UCSD-AML1 (cell line): Measurements from ENCODE around the gene DPF1.

Experiments used
- DNase-seq: peaks from one replicate; lab custom pipeline; 2025; ENCODE audit not compliant: unreplicated experiment; lab: John Stamatoyannopoulos, UW

DPF1 gene

DNA sequence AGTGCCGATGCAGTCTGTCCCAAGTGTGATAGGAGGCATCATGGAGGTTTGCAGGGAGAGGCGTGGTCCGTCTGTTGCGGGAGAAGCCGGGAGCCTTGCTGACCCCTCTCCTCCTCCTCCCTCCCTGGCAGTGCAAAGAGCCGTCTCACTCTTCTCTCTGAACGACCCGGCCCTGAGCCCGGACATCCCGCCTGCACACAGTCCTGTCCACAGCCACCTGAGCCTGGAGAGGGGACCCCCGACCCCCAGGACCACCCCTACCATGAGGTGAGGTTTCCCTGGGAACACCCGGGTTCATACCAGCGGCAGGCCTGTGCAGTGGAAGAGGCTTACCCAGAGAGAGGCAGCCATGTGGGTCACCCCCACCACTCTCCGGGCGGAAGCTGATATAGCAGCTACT, 22.3 kb downstream of the DPF1 start:
- no peak for DNase-seq

DNA sequence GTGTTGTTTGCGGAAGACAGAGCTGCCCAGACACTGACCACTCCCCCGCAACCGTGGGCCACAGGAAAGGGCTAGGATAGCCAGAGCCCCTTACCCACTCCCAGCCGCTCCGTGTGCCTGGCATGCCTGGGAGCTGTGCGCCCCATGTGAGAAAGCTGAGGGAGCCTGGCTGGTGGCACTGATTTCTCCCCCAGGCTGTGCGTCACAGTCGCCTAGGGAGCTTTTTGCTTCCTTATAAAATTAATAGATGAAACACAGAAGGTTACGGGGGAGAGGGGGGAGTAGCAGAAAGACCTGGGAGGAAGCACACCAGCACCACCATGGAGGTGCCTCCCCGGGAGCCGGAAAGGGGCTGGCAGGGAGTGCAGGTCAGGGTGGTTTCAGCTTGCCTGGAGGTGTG, 24.7 kb downstream of the DPF1 start:
- no peak for DNase-seq

DNA sequence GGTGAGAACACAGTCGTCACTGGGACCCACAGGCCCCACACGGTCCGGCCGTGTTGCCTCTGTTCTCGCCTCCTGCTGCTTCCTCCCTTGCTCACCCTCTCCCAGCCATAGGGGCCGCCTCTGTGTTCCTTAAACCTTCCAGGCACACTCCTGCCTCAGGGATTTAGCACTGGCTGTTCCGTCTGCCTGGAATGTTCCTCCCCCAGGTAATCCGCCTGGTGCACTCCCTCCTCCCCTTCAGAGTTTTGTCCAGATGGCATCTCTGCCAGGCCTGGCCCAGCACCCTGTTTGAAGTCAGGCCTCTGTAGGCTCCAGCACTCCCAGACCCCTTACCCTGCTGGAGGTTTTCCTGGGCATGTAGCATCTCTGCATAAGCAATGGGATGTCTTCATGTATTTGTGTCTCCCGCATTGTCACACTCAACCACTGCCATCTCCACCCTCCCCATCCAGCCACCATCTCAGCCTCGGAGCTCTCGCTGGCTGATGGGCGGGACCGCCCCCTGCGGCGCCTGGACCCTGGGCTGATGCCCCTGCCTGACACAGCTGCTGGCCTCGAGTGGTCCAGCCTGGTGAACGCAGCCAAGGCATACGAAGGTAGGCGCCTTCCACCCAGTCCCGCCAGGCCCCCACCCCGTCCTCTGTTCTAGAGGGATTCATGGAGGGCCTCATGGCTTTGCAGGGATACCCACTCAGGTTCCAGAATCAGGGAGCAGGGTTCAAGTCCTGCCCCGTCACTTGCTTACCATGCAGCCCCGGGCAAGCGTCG, 25.9 kb downstream of the DPF1 start:
- no peak for DNase-seq

DNA sequence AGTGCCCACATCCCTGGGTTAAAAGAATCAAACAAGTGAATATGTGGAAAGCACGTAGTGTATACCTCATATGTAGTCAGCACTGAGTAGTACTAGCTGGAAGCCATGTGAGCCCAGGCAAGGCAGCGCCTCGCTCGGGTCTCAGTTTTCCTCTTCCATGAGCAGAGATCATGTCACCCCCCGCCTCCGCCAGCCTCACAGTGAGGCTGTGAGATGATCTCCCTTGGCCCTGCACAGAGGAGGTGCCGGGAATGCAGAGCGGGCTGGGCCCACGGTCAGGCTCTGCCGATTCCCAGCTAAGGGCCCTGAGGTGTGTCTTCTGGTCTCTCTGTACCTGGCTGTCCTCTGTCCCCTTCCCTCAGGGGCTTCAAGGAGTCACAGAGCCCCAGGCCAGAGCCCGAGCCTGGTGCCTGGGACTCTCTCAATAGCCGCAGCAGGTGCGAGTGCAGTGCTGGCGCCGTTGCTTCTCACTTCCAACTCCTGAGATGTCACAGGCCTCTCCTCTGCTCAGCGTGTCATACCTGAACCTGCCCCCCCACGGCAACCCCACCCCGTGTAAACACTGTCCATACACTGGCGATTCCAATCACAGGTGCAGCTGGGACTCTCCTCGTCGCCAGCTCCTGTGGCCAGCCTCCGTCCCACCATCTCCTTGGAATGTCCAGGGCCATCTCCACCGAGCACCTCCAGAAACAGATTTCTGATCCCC, 26.9 kb downstream of the DPF1 start:
- DNase-seq, result no peak

DNA sequence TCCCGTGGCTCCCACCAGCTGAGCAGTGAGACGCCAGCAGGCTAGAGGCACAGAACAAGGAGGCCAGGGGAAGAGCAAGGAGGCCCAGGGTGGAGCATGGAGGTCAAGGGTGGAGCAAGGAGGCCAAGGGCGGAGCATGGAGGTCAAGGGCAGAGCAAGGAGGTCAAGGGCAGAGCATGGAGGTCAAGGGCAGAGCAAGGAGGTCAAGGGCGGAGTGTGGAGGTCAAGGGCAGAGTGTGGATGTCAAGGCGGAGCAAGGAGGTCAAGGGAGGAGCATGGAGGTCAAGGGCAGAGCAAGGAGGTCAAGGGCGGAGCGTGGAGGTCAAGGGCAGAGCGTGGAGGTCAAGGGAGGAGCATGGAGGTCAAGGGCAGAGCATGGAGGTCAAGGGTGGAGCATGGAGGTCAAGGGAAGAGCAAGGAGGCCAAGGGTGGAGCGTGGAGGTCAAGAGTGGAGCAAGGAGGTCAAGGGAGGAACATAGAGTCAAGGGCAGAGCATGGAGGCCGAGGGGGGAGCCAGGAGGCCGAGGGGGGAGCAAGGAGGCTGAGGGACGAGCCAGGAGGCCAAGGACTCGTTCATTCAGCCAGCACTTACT, 27.7 kb downstream of the DPF1 start:
- DNase-seq, result no peak

DNA sequence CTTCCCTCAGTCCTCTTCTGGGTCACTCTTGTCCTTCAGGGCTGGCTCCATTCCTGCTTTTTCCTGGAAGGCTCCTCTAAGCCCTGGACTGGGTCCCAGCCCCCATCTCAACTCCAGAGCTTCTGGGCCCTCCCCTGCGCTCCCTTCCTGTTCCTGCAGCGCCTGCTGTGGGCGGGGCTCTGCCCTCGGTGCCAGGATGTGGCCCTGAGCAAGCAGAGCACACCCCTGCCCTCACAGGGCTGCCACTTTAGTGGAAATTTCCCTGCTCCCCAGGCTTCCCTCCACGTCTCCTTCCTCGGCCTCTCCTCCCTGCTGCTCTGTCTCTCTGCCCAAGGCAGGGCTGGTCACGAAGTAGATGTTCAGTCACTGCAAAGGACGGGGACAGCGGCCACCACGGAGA, 28.8 kb downstream of the DPF1 start:
- no peak for DNase-seq

DNA sequence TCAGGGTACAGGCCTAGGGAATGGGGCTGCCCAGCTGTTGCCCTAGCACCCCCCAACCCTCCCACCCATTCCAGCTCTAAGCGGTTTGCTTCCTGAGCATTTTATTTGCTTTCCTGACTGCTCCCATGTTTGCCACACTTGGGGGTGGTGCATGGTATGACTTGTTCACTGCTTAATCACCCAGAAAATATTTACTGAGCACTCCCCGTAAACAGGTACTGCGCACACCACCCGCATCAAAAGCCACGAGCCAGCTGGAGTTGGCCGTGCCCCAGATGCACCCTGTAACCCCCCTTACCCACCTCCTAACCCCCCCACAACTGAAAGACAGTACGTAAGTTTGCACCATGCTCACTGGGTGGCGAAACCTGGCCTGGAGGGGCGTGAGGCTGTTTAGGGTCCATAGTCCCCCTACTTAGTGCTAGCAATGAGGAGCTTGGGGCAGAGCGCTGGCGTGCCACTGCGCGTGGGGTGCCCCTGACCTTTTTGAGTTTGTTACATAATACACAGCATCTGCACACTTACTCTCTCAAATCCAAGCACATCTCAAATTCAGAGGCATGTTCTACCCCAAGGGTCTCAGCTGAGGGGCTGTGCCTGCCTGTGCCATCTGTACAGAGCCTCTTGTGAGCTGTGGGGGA, 29.8 kb downstream of the DPF1 start:
- DNase-seq, result no peak

DNA sequence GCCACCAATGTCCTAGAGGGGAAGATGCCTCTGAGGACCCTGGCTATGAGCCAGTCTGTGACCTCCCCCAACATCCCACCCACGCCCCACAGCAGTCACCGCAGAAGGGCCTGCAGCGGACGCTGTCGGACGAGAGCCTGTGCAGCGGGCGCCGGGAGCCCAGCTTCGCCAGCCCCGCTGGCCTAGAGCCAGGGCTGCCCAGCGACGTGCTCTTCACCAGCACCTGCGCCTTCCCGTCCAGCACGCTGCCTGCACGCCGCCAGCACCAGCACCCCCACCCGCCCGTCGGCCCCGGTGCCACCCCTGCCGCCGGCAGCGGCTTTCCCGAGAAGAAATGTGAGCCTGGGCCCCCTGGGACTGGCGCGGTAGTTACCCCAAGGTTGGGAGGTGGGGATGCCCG, 30.6 kb downstream of the DPF1 start:
- DNase-seq, result no peak

DNA sequence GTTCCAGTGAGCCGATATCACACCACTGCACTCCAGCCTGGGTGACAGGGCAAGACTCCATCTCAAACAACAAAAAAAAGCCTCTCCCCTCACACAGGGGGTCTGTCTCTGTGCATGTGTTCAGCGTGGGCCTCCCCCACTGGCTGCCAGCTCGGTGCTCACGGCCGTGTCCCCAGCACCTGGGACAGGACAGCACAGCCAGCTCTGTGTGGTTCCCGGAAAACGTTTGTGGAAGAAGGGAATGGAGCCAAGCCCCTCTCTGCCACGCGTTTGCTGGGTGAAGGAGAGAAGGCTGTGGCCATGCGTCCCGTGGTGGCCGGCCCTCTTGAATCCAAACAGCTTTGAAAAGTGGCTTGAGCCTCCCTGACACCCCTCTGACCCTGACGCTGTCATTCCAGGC, 32.3 kb downstream of the DPF1 start:
- no peak for DNase-seq

DNA sequence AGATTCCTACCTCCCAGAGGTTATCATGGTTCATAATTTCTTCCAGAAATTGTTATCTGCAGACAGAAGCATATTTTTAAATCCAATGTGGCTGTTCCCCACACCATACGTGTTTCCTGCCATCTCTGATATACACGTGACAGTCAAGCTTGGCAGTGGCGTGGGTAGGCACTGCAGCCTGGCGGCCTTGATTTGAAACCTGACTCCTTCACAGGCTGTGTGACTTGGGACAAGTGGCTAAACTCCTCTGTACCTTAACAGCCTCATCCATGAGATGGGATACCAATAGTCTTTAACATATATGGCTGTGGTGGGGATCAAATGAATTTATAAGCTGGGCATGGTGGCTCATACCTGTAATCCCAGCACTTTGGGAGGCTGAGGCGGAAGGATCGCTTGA, 33.2 kb downstream of the DPF1 start:
- DNase-seq, result no peak

DNA sequence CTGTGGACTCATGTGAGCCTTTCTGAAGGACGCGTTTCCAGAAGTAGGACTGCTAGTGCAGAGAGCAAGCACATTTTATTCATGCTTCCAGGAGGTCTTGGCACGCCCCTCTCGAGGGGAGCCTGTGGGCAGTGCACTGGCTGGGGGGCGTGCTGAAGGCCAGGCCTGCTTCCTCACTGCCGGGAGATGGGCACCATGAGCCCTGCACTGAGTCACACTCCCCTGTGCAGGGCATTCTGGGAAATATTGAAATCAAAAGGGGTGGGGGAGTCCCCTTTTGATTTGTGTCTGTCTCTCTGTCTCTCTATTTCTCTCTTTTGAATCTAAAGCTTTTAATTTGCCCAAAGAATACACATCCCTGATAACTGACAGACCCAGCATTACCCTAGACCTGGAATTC, 34.0 kb downstream of the DPF1 start:
- no peak for DNase-seq

DNA sequence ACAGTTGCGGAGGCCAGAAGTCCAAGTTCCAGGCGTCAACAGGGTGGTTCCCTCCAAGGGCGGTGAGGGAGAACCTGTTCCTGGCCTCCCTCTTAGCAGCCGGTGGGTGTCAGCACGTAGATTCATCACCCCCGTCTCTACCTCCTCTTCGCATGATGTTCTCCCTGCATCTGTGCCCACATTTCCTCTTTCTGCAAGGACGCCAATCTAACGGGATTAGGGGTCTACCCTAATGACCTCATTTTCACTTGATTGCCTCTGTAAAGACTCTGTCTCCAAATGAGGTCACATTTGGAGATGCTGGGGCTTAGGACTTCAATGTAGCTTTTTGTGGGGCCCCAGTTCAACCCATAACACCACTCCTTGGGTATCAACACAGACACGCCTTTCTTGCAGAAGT, 38.5 kb downstream of the DPF1 start:
- no peak for DNase-seq

DNA sequence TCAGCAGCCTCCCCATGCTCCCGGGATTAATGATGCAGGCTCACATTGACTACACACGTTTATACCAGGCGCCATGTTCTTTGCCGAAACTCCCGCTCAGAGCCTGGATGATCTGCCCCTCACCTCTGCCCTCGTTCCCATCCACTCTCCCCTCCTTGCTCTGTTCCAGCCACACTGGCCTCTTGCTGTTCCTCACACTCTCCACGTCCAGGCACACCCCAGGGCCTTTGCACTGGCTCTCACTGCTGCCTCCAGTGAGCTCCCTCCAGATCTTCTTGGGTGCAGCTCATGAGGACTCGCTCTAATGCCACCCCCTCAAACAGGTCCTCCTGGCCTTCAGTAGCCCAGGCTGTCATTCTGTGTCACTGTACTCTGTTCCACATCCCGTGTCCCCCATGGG, 39.2 kb downstream of the DPF1 start:
- DNase-seq, result no peak

DNA sequence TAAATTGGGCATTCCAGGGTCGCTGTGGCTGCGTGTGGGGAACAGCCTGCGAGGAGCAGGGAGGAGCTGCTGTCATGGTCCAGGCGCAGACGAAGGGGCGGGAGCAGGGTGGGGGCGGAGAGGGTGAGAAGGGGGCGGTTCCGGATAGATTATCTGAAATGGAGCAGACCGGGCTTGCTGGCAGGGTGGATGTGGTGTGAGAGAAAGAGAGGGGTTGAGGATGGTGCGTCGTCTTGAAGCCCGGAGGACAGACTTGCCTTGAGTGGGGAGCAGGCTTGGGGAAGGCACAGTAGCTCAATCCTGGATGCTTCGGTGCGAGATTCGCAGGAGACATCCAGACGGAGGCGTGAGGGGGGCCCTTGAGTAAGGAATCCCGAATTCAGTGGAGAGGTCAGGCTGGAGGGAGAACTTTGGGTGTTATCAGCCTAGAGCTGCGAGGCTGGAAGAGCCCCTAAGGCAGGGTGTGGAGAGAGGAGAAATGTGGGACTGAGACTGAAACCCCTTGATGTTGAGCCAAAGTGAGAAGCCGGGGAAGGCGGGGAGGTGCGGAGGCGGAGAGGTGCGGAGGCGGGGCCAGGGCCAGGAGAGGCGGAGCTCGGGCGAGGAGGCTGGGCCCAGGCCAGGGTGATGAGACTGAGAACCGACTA, 40.6 kb downstream of the DPF1 start:
- DNase-seq, result no peak

DNA sequence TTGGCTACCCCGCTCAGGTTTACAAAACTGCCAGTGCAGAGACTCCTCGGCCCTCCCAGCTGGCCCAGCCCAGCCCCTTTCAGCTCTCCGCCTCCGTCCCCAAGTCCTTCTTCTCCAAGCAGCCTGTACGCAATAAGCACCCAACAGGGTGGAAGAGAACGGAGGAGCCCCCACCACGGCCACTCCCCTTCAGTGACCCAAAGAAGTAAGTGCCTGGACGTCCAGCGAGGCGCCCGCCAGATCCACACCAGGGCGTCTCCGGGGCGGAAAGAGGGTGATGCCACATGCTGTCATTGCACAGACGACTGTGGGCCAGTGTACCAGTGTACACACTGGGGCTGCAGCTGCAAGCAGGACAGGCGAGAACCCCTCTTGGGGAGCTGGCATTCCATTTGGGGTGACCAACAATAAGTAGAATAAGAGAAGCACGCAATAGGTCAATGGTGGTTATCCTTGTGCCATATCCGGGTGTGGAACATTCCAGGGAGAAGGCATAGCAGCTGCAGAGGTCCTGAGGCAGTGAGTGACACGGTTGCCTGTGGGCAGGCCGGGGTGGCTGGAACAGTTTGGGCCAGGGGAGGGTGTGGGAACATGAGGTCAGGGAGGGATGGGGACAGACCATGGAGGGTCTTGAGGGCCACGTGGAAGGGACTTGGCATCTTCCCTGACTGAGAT, 41.3 kb downstream of the DPF1 start:
- no peak for DNase-seq

DNA sequence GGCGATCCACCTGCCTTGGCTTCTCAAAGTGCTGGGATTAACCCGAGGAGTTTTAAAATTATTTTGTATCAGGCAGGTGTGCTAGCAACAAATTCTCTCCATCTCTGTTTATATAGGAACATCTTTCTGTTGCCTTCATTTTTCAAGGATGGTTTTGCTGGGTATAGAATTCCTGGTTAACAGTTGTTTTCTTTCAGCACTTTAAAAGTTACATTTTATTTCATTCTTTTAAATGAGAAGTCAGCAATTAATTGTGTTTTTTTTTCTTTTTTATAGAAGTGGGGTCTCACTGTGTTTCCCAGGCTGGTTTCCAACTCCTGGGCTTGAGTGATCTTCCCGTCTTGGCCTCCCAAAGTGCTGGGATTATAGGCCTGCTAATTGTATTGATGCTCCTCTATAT, 44.0 kb downstream of the DPF1 start:
- no peak for DNase-seq

DNA sequence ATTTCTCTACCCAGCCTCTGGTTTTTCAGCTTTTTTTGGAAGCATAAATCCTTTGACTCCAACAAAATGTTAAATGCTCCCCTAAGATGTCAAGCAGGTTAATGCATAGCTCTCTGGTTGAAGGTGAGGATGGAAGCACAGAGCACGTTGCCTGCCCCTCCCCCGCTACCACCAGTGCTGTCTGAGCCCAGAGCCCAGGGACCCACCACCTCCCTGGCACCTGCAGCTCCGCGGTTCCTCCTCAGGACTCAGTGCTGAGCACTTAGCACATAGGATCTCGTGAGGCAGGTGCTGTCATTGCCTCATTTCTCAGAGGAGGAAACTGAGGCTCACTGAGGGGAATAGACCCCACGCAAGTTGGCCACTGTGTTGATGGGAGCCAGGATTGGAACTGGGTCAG, 48.6 kb downstream of the DPF1 start:
- no peak for DNase-seq

DNA sequence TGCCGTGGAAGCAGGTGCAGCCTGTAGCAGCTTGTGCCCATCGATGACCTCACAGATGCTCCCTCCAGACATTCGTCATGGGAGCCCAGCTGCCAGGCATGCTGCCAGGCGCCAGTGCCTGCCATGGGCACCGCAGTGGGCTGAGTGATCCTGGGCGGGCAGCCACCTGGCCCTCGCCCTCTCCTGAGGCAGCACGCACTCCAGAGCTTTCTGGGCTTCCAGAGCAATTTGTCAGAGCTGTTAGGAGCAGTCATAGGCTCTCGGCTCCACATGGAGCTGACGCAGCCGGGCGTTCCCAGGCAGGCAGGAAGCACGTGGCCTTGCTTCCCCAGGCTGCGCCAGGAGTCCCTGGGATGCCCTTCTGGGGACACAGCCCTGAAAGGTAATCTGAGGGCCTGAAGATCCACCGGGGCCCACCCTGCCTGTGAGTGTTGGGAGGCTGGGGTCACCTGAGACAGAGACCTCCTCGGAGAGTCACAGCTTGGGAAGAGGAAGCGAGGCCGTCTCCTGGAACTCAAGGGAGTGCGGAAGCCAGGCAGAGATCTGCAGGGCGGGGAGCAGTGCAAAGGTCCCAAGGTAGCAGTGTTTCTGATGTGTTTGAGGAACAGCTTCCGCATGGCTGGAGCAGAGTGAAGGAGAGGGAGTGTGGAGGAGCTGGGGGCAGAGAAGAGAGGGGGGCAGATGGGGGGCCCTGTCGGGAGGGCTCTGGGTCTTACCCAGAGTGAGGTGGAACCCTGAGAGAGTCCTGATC, 50.6 kb downstream of the DPF1 start:
- no peak for DNase-seq

DNA sequence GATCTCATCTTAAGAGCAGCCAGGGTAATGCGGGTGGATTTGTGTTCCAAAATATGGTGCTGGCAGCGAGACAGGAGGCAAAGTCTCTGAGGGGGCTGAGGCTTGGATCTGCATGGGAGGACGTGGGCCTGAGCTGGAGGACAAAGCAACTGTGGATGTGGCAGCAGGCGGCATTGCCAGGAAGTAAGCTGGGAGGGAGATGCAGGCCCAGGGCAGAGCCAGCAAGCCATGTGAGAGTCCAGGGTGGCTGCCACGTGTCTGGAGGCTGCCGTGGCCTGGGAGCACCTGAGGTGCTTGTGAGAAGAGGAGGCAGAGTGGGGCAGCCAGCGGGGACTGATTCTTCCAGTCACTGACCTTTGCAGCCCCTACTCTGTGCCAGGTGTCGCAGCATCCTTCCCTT, 52.0 kb downstream of the DPF1 start:
- DNase-seq, result no peak

DNA sequence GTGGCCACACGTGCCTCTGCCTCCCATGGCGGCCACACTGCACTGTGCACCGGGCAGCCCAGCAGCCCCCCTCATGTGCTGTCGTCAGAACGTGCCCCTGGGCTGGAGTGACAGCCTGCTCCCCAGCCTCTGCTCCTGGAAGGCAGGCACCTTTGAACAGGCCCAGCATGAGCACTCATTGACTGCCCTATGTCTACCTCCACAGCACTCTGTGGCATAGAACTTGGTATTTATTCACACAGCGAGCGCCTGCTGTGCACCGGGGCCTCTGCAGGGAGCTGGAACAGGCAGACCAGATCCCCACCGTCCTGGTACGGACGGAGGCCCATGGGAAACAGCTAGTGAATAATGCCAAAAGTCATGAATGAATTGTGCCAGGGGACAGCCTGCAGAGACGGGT, 53.7 kb downstream of the DPF1 start:
- no peak for DNase-seq
